GM19193 (cell line): ENCODE results near the gene MGST2.

Experiments
- POLR2A ChIP-seq: IDR thresholded peaks from 4 replicates; pipeline ENCODE4 v1.6.1; 2011; ENCODE audit not compliant: insufficient read depth, insufficient read length; ENCODE audit errors: extremely low read depth

The MGST2 gene

GRCh38 chr4:139665690-139666529, at the start of gene MGST2:
Gene MGST2 (plus strand): TSS chr4:139665819. CDS start chr4:139666020, 201 bp downstream.
- TF ChIP-seq POLR2A, result peak; percentile 58

- TF ChIP-seq POLR2A, result no peak
Observed at GRCh38 chr4:139617702-139618490, 47.7 kb upstream of the MGST2 start.

GRCh38 chr4:139619644-139620043, 46.0 kb upstream of the MGST2 start:
- no peak for TF ChIP-seq POLR2A

- TF ChIP-seq POLR2A, result no peak
Observed at GRCh38 chr4:139622901-139623381, 42.7 kb upstream of the MGST2 start.

- TF ChIP-seq POLR2A, result no peak
Observed at GRCh38 chr4:139624441-139625092, 41.1 kb upstream of the MGST2 start.

- TF ChIP-seq POLR2A, result no peak
Observed at GRCh38 chr4:139625093-139625455, 40.5 kb upstream of the MGST2 start.

GRCh38 chr4:139625482-139625881, 40.1 kb upstream of the MGST2 start:
- TF ChIP-seq POLR2A, result no peak

GRCh38 chr4:139628184-139629012, 37.2 kb upstream of the MGST2 start:
- no peak for TF ChIP-seq POLR2A

- no peak for TF ChIP-seq POLR2A
Observed at GRCh38 chr4:139629436-139630125, 36.0 kb upstream of the MGST2 start.

GRCh38 chr4:139630126-139630495, 35.5 kb upstream of the MGST2 start:
- TF ChIP-seq POLR2A, result no peak

GRCh38 chr4:139630991-139631390, 34.6 kb upstream of the MGST2 start:
- TF ChIP-seq POLR2A, result no peak

- no peak for TF ChIP-seq POLR2A
Observed at GRCh38 chr4:139631791-139632190, 33.8 kb upstream of the MGST2 start.

GRCh38 chr4:139633195-139633594, 32.4 kb upstream of the MGST2 start:
- no peak for TF ChIP-seq POLR2A

GRCh38 chr4:139633661-139634060, 32.0 kb upstream of the MGST2 start:
- no peak for TF ChIP-seq POLR2A
